ENCODE data around the gene ACD.

The ACD gene

DNA sequence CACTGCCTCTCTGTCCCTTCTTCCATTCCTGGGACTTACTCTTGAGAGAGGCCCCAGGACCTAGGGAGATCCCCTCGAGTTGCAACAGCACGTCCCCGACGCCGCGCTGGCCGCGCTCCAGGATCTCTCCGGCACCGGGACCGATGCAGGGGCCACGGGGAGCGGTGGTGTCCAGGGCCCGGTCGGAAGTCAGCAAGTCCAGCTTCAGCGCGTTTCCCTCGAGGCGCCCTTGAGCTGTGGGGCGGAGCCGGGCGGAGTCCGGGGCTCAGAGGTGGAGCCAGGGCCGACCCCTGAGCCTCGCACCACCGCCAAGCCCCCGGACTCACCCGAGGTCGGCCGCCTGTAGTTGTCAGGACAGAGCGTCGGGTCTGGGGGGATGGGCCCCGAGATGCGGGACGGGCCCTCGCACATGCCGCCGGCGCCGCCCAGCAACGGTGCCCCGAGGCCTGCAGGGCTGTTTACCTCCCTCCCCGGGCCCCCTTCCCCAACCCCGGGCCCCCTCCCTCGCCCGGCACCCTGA lies 6.0 kb upstream of the ACD start:
- H3K27ac ChIP-seq (ENCODE audit: low read depth, low read length), result peak overlapping the region; percentile 92
- H3K27me3 ChIP-seq (ENCODE audit: control insufficient read depth in 1 of 2, insufficient read depth in 2 of 2, low read length in 2 of 2), result no peaks in the 10 kb centered on the region
- H3K9ac ChIP-seq (ENCODE audit: low read length), result no peak overlapping the region
- no peaks in the 10 kb centered on the region for H3K9me3 ChIP-seq (ENCODE audit: low read length)
- H3K4me3 ChIP-seq (ENCODE audit: low read depth in 1 of 2, low read length in 2 of 2), result peak overlapping the region; percentile 66 to 76
- H3K4me1 ChIP-seq (ENCODE audit: insufficient read depth, low read length), result peaks cover 31% of the 10 kb centered on the region
- H3K36me3 ChIP-seq (ENCODE audit: insufficient read depth, low read length), result peaks cover 8% of the 10 kb centered on the region

DNA sequence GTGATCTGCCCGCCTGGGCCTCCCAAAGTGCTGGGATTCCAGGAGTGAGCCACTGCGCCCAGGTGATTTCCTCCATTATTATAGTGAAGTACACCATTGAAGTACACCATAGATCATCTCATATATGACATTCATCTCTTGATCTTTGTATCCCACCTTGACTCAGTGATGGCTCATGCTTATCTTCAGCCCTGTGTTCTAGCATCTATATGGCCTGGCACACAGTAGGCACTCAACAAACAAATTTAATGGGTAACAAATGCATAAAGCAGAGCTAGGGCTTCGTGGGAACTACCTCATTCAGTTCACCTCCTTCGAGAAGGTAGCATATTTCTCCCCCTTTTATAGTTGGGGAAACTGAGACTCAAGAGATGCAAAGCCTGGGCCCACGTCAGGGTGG lies 5.5 kb upstream of the ACD start:
- Histone ChIP-seq H3K27ac (ENCODE audit: low read depth, low read length) (no peak overlapping the region), H3K36me3 (ENCODE audit: insufficient read depth, low read length) (peaks cover 8% of the 10 kb centered on the region), H3K27me3 (ENCODE audit: control insufficient read depth in 1 of 2, insufficient read depth in 2 of 2, low read length in 2 of 2) (no peaks in the 10 kb centered on the region), H3K4me1 (ENCODE audit: insufficient read depth, low read length) (peaks cover 33% of the 10 kb centered on the region), H3K9me3 (ENCODE audit: low read length) (no peaks in the 10 kb centered on the region), H3K9ac (ENCODE audit: low read length) (no peak overlapping the region), H3K4me3 (ENCODE audit: low read depth in 1 of 2, low read length in 2 of 2) (peak overlapping the region; percentile 66 to 76)

DNA sequence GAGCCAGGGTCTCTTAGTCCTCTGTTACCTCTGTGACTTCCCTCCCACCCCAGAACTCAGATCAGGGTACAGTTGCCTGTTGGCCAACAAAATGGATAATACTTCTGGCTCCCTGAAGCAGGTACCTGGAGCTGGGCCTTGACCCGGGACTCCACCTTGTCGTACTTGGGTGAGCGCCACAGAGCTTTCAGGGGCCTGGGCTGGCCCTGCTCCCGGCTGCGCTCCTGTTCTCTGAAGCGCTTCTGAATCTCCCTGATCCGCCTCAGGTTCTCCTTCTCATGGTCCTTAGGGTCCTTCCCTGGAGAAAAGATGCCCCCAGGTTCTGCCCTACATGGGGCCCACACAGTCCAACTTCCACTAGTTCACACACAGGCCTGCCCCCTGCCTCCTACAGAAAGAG lies 4.8 kb upstream of the ACD start:
- Histone ChIP-seq H3K36me3 (ENCODE audit: insufficient read depth, low read length) (peaks cover 8% of the 10 kb centered on the region), H3K27me3 (ENCODE audit: control insufficient read depth in 1 of 2, insufficient read depth in 2 of 2, low read length in 2 of 2) (no peaks in the 10 kb centered on the region), H3K4me1 (ENCODE audit: insufficient read depth, low read length) (peaks cover 33% of the 10 kb centered on the region), H3K27ac (ENCODE audit: low read depth, low read length) (no peak overlapping the region), H3K4me3 (ENCODE audit: low read depth in 1 of 2, low read length in 2 of 2) (no peak overlapping the region), H3K9ac (ENCODE audit: low read length) (no peak overlapping the region), H3K9me3 (ENCODE audit: low read length) (no peaks in the 10 kb centered on the region)

DNA sequence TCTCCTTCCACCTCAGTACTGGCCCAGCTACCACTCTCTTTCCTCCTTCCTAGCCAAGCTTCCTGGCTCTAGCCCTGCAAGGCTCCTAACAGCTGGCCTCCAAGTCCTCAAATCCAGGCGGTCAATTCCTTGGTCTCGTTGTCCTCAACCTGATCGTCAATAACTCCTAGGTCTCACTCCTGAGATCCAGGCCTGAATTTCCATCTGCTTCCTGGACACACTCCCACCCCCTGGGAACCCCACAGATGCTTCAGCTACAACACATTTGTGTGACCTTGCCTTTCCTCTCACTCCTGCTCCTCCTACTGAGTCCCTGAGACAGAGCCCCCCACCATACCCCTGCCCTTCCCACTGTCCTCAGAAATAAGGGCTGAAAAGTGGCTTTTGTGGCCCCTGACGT lies 4.2 kb upstream of the ACD start:
- H3K4me1 ChIP-seq (ENCODE audit: insufficient read depth, low read length), result peaks cover 35% of the 10 kb centered on the region
- no peaks in the 10 kb centered on the region for H3K27me3 ChIP-seq (ENCODE audit: control insufficient read depth in 1 of 2, insufficient read depth in 2 of 2, low read length in 2 of 2)
- H3K27ac ChIP-seq (ENCODE audit: low read depth, low read length), result no peak overlapping the region
- no peak overlapping the region for H3K9ac ChIP-seq (ENCODE audit: low read length)
- H3K36me3 ChIP-seq (ENCODE audit: insufficient read depth, low read length), result peaks cover 8% of the 10 kb centered on the region
- H3K4me3 ChIP-seq (ENCODE audit: low read depth in 1 of 2, low read length in 2 of 2), result no peak overlapping the region
- H3K9me3 ChIP-seq (ENCODE audit: low read length), result no peaks in the 10 kb centered on the region

DNA sequence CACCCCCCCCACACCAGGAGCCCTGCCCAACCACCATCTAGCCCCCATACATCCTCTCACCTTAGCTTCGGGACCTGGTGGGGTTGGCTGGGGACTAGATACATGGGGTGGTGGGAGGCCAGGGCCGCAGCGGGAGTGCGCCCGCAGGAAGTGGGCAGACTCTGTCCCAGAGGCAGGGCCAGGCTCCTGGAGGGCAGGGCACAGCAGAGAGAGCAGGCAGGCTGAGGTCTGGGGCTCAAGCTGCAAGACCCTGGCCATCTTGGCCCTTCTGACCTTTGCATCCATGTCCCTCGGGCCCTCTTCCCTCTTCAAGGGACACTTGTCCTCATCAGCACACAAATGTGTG lies 3.8 kb upstream of the ACD start:
- no peak overlapping the region for H3K4me3 ChIP-seq (ENCODE audit: low read depth in 1 of 2, low read length in 2 of 2)
- no peaks in the 10 kb centered on the region for H3K27me3 ChIP-seq (ENCODE audit: control insufficient read depth in 1 of 2, insufficient read depth in 2 of 2, low read length in 2 of 2)
- H3K36me3 ChIP-seq (ENCODE audit: insufficient read depth, low read length), result peaks cover 8% of the 10 kb centered on the region
- no peak overlapping the region for H3K27ac ChIP-seq (ENCODE audit: low read depth, low read length)
- no peak overlapping the region for H3K9ac ChIP-seq (ENCODE audit: low read length)
- no peaks in the 10 kb centered on the region for H3K9me3 ChIP-seq (ENCODE audit: low read length)
- H3K4me1 ChIP-seq (ENCODE audit: insufficient read depth, low read length), result peaks cover 39% of the 10 kb centered on the region

DNA sequence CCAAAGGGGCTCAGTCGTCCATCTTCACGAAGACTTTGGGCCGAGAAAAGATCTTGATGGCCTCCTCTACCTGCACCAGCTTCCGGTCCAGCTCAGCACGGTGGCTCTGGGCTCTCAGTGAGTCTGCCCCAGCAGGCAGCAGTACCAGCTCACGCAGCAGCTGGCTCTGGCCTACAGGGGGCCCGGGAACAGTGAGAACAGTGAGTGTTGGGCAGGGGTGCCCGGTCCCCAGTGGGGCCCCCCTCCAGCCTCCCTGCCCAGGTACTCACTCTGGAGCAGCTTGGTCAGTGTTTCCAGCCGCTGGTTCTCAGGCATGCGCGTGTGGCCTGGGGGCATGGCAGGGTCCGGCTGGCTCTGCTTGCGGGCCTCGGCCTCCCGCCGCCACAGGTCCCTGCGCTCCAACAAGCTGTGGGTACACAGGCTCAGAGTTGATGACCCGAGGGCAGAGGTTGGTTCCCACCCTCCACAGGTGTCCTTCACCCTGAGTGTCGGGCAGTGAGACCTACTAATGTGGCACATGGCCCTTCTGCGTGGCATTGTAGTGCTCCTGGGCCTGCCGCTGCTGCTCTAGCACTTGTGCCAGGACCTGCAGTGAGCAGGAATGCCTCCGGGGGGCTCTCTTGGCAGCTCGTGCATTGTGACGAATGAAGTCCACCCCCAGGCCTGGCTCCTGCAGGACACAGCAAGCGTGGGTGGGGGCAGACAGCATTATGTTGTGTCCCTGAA lies 3.3 kb upstream of the ACD start:
- Histone ChIP-seq H3K27ac (ENCODE audit: low read depth, low read length) (no peak overlapping the region), H3K4me3 (ENCODE audit: low read depth in 1 of 2, low read length in 2 of 2) (no peak overlapping the region), H3K4me1 (ENCODE audit: insufficient read depth, low read length) (peaks cover 41% of the 10 kb centered on the region)

DNA sequence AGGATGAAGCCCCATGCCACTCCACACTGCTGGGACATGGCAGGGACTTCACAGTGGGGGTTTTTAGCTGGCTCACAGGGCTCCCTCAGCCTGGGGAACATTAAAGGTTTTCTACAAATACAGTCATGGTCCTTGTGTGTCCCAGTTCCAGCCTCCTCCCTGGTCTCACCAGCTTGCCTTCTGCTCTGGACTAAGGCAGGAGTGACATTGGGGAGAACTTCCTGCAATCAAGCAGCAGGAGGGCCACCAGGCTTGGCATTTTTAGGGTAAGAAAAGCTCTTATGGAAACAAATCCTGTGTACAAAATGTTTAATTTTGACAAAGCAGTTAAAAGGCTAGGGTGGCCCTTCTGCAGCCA lies 2.6 kb upstream of the ACD start:
- Histone ChIP-seq H3K4me1 (ENCODE audit: insufficient read depth, low read length) (peaks cover 34% of the 10 kb centered on the region), H3K4me3 (ENCODE audit: low read depth in 1 of 2, low read length in 2 of 2) (no peak overlapping the region), H3K9me3 (ENCODE audit: low read length) (no peaks in the 10 kb centered on the region), H3K36me3 (ENCODE audit: insufficient read depth, low read length) (peaks cover 17% of the 10 kb centered on the region), H3K27me3 (ENCODE audit: control insufficient read depth in 1 of 2, insufficient read depth in 2 of 2, low read length in 2 of 2) (no peaks in the 10 kb centered on the region), H3K9ac (ENCODE audit: low read length) (no peak overlapping the region), H3K27ac (ENCODE audit: low read depth, low read length) (no peak overlapping the region)

More for the DNA sequence above, 3.3 kb upstream of the ACD start:
- H3K36me3 ChIP-seq (ENCODE audit: insufficient read depth, low read length), result peaks cover 12% of the 10 kb centered on the region
- H3K9me3 ChIP-seq (ENCODE audit: low read length), result no peaks in the 10 kb centered on the region
- no peak overlapping the region for H3K9ac ChIP-seq (ENCODE audit: low read length)
- H3K27me3 ChIP-seq (ENCODE audit: control insufficient read depth in 1 of 2, insufficient read depth in 2 of 2, low read length in 2 of 2), result no peaks in the 10 kb centered on the region

DNA sequence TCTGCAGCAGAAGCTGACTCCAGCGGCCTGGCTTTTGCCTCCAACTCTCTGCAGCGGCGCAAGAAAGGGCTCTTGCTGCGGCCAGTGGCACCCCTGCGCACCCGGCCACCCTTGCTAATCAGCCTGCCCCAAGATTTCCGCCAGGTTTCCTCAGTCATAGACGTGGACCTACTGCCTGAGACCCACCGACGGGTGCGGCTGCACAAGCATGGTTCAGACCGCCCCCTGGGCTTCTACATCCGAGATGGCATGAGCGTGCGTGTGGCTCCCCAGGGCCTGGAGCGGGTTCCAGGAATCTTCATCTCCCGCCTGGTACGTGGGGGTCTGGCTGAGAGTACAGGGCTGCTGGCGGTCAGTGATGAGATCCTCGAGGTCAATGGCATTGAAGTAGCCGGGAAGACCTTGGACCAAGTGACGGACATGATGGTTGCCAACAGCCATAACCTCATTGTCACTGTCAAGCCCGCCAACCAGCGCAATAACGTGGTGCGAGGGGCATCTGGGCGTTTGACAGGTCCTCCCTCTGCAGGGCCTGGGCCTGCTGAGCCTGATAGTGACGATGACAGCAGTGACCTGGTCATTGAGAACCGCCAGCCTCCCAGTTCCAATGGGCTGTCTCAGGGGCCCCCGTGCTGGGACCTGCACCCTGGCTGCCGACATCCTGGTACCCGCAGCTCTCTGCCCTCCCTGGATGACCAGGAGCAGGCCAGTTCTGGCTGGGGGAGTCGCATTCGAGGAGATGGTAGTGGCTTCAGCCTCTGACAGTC lies 2.0 kb upstream of the ACD start:
- Histone ChIP-seq H3K4me1 (ENCODE audit: insufficient read depth, low read length) (peaks cover 29% of the 10 kb centered on the region), H3K4me3 (ENCODE audit: low read depth in 1 of 2, low read length in 2 of 2) (no peak overlapping the region), H3K27ac (ENCODE audit: low read depth, low read length) (no peak overlapping the region), H3K9ac (ENCODE audit: low read length) (no peak overlapping the region), H3K9me3 (ENCODE audit: low read length) (no peaks in the 10 kb centered on the region), H3K36me3 (ENCODE audit: insufficient read depth, low read length) (peaks cover 20% of the 10 kb centered on the region), H3K27me3 (ENCODE audit: control insufficient read depth in 1 of 2, insufficient read depth in 2 of 2, low read length in 2 of 2) (no peaks in the 10 kb centered on the region)

DNA sequence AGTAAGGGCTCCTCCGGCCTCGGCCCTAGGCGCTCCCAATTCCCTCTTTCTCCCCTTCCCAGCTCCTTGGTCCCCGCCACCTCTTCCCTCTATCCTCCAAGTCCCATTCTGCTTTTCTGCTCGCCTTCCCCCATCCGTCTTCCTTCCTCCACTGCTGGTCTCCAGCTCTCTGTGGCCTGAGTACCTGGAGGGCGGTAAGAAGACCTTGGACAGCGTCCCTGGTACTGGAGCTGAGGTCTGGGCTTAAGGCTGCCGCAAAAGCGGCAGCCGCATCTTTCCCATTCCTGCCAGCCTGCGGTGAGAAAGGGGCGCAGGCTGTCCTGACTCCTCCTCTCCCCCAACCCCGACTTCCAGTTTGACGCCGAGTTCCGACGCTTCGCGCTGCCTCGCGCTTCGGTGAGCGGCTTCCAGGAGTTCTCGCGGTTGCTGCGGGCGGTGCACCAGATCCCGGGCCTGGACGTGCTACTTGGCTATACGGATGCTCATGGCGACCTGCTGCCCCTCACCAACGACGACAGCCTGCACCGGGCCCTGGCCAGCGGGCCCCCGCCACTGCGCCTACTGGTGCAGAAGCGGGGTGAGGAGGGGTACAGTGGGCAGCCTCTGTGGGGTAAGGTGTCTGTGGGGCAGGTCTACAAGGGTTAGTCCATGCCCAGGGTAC lies 1.2 kb upstream of the ACD start:
- H3K36me3 ChIP-seq (ENCODE audit: insufficient read depth, low read length), result peaks cover 20% of the 10 kb centered on the region
- H3K27me3 ChIP-seq (ENCODE audit: control insufficient read depth in 1 of 2, insufficient read depth in 2 of 2, low read length in 2 of 2), result no peaks in the 10 kb centered on the region
- no peaks in the 10 kb centered on the region for H3K9me3 ChIP-seq (ENCODE audit: low read length)
- H3K4me3 ChIP-seq (ENCODE audit: low read depth in 1 of 2, low read length in 2 of 2), result peak overlapping the region; percentile 66 to 71
- H3K9ac ChIP-seq (ENCODE audit: low read length), result peak overlapping the region; percentile 25
- H3K27ac ChIP-seq (ENCODE audit: low read depth, low read length), result peak overlapping the region; percentile 90
- peaks cover 27% of the 10 kb centered on the region for H3K4me1 ChIP-seq (ENCODE audit: insufficient read depth, low read length)

DNA sequence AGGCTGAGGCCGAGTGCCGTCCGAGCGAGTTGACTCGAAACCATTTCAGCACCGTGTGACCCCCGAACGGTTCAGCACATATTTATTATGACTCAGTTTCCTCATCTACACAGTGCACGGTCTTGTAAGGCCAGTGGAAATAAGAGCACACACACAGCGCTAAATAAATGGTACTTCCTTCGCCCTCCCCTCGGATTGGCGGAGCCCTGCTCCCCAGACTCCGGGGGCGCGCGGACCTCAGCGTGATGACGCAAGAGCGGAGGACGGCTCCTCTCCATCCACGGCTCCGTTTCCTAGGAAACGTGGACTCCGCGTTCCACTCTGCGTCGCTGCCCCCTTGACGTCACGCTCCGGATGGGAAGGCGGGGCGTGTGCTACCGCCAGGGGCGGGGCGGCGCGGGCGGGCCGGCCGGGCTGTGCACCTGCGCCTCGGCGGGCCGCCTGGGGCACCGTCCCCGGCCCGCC lies 536 bp upstream of the ACD start, which contains the start of gene PARD6A:
Gene PARD6A, plus strand, starts transcription at position 397 of the 465 bp plus-strand sequence. CDS start 79 bp downstream, outside the sequence.
- Histone ChIP-seq H3K27me3 (ENCODE audit: control insufficient read depth in 1 of 2, insufficient read depth in 2 of 2, low read length in 2 of 2) (no peaks in the 10 kb centered on the region), H3K9ac (ENCODE audit: low read length) (peak within 1 kb of the TSS; percentile 54), H3K36me3 (ENCODE audit: insufficient read depth, low read length) (peaks cover 20% of the 10 kb centered on the region), H3K4me3 (ENCODE audit: low read depth in 1 of 2, low read length in 2 of 2) (peak within 1 kb of the TSS; percentile 66 to 71), H3K4me1 (ENCODE audit: insufficient read depth, low read length) (peaks cover 22% of the 10 kb centered on the region), H3K27ac (ENCODE audit: low read depth, low read length) (peak within 1 kb of the TSS; percentile 90), H3K9me3 (ENCODE audit: low read length) (no peaks in the 10 kb centered on the region)
